Fibroblast of skin of left biceps (primary cell): ENCODE data around the gene RBM20.
"Not testable (repeated sequence)": the region's sequence is repeated elsewhere in the genome, so short reads cannot be mapped to it uniquely, and the experiment has no call there.

ENCODE experiments used
- DNase-seq, 2 experiments: peaks; one replicate each; pipeline ENCODE4 v3.0.0-alpha.2; 2013; ENCODE audit warnings: low read depth in 2 of 2

RBM20 gene

DNA sequence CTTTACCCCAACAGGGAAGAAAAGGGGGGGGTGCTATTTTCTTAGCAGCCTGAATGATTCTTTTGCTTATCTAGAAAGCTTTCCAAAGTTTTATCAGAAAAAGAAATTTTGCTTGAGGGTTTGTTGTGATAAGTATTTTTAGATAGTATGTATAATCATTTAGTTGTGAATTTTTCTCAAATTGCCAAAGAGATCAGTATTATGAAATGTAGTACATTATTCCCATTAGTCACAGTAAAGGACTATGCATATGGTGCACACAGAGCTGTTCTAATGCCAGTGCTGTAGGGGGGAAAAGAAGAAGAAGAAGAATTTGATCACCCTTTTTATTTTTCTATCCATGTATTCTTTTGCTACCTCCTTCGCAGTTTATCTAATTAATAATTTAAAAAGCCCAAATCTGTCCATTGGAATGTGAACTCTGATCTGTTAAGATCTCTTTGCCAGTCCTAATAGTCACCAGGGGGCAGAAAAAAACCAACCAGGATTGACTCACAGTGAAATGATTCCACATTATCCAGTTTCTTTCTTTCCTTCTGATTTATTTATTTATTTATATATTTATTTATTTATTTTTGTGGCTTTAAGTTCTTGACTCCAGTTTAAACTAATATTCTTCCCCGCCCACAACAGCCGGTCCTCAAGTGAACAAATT lies 4.7 kb downstream of the RBM20 start:
- no peak for DNase-seq

GRCh38 chr10:110649347-110650264 lies 5.5 kb downstream of the RBM20 start:
- DNase-seq = no peak

DNA sequence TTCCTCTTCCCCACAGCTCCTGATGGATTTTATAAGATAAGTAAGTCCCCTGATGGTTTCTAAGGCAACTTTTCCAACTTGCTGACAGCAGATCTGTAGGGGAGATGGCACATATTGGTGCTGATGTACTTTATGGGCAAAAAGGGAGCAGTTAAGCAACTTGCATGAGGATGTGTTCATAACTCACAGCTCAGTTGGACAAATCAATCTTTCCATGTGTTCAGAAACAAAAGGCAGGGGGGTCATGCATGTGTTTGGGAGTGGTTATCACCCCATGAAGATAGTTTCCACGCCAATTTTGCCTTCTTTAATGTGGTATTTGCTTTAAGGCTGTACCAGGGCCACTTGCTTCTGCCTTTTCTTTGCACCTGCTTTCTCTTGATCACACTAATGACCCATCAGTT lies 6.1 kb downstream of the RBM20 start:
- DNase-seq = no peak

DNA sequence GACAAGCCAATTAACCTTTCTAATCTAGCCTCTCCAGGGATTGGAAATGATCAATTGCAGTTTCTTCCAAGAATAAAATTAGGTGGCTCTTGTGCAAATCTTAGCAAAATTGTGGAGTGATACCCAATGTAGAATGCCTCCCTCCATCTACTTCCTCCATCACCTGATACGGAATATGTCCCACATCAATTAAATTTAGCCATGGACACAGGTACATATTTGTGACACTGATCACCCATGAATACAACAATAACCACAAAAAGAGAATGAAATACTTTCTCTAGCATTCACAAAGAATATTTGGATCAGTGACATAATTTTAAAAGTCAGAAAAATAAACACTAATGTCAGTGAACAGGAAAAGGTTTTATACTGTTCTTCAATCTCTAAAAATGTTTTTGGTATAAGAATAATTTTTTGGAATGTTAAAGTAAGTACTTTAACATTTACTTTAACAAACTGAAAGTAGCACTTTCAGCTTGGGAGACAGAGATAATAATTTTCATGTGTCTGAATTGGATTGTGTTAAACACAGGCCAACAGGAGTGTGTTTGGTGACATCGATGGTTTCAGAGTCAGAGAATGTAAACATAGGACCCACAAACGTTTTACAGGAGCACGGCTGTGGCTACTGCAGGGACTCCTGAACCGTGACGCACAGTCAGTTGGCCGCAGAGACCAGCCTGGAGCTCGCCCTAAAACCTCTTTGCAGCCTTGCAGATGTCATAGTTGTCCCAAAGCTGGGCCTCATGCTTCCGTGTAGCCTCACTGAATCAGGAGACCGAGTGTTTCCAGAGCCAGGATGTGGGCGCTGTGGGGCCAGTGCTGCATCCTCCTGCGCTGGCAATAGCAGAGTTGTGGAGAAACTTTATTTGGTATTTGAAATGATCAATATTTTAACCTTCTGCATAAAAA lies 7.2 kb downstream of the RBM20 start:
- DNase-seq = no peak

DNA sequence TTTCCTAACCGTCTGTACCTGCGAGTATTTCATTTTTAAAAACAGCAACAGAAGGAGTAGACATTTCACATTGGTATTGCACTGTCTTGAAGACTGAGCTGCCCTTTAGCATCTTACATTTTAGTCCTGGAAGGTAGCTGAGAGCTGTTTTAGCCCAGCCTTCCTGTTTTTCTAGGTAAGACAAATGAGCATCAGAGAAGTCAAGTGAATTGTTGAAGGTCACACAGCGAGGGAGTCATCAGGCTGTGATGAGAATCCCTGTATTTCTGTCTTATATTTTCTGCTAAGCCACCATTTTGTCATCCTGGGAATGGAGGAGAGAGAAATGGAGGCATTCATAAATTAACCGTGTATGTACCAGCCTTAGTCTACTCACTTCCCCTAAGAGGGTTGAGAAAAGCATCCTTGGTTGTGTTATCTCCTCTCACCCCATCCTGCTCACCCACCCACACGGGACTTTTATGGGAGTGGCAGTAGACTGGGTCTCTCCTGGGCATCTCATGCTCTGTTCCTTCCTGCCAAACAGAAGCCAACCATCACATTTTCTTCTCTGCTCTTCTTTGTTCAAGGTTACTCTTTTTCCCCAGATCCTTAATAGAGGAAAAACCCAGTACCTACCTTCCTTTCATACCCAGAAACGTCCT lies 8.5 kb downstream of the RBM20 start:
- no peak for DNase-seq

GRCh38 chr10:110655320-110655719 lies 11.2 kb downstream of the RBM20 start:
- no peak for DNase-seq

DNA sequence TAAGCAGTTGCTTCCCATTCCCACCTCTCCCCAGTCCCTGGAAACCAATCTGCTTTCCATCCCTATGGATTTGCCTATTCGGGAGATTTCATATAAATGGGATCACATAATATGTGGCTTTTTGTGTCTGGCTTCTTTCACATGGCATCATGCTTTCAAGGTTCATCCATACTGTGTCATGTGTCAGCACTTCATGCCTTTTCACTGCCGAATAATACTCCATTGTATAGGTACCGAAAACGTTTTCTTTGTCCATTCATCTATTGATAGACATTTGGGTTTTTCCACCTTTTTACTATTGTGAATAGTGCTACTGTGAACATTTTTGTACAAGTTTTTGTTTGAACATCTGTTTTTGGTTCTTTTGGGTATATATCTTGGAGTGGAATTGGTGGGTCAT lies 12.5 kb downstream of the RBM20 start:
- DNase-seq = no peak

- DNase-seq = no peak
Measured at GRCh38 chr10:110657973-110658691, 14.0 kb downstream of the RBM20 start.

- no peak for DNase-seq
Measured at GRCh38 chr10:110659558-110659957, 15.4 kb downstream of the RBM20 start.

DNA sequence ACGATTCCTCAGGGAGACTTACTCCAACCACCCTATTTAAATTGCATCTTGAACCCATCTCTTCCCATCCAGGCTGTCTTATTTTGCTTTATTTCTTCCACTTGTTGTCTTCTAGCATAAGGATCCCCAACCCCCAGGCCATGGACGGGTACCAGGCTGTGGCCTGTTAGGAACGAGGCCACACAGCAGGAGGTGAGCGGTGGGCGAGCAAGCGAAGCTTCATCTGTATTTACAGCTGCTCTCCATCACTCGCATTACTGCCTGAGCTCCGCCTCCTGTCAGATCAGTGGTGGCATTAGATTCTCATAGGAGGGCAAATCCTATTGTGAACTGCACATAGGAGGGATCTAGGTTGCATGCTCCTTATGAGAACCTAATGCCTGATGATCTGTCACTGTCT lies 16.2 kb downstream of the RBM20 start:
- DNase-seq = not testable (repeated sequence)

- no peak for DNase-seq
Measured at GRCh38 chr10:110661292-110661691, 17.2 kb downstream of the RBM20 start.

GRCh38 chr10:110664483-110665420 lies 20.6 kb downstream of the RBM20 start:
- peak; percentile 64 to 66 for DNase-seq

GRCh38 chr10:110666259-110666658 lies 22.1 kb downstream of the RBM20 start:
- not testable (repeated sequence) for DNase-seq

GRCh38 chr10:110666673-110667072 lies 22.5 kb downstream of the RBM20 start:
- DNase-seq = no peak

GRCh38 chr10:110667620-110668343 lies 23.6 kb downstream of the RBM20 start:
- DNase-seq = no peak

DNA sequence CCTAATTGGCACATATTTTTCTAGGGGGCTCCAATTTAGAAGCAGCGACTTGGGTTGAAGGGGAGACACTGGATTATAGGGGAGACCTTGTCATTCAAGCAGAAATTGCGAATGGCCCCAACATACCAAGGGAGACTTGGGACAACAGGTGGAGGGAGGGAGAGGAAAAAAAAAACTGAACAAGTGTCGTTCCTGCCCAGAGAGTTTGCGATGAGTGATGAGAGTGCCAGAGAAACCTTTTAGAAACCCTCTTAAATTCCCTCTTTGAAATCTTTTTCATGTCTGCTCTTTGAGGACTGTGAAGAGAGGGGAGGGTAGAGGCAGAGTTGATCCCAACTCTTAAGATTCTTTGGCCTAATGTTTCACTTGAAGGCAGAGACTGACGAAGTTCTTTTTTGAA lies 24.3 kb downstream of the RBM20 start:
- DNase-seq = no peak

DNA sequence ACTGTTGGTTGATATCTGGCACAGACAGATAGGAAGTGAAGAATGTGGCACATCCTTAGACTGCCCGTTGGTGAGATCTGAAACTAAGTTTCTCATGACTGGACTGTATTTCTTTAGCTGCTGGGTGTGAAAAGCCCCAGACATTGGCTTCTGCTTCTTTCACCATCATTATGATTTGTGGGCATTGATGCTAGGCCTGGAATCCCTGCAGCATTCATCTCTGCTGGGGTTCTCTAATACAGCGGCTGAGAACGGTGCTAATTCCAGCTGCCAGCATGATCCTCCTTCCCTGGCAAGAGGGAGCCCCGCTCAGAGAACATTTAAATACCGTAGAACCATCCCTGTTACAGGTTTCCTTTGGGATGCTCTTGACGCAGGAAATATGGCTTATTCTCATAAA lies 26.2 kb downstream of the RBM20 start:
- DNase-seq = no peak

DNA sequence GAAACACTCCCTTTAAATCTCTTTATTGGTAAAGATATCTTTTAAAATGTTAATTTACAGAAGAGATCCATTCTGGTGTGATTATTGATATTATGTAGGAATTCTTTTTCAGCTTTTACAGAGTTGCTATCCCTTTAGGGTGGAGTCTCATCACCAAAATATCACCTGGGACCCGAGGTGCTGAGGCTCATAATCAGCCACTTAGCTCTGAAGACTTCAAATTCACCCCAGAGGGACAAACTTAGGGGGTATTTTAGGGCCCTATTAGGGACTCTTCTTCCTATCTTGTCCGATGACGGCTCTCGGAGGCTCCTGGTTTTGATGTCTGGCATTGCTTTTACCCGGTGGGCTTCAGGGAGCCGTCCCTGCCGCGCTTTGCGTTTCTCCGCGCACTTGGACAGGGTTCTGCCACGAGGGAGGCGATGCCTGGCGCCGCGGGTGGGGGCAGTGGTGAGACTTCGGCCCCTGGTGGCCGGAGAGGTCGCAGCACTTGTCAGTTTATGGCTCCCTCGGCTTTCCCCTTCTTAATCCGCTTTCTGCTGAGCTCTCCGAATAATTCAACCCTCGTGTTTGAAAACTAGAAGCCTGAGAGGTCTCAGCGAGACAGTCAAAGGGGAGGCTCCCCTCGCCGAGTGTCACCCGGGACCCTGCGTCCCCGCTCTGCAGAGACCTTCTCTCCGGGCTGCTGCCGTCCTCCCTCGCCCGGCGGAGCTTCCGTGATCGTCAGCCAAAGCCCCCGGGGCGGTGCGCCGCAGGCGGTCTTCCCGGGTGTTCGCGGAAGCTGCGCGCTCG lies 27.8 kb downstream of the RBM20 start:
- no peak for DNase-seq
